Superior temporal gyrus (tissue), 1 donor: ENCODE results near the gene MLPH.

Experiments
- DNase-seq: peaks from one replicate; pipeline ENCODE4 v3.0.0-alpha.2; 2016; ENCODE audit errors: extremely low spot score

MLPH gene

GRCh38 chr2:237568121-237568660 lies 81.1 kb downstream of the MLPH start:
- no peak for DNase-seq

DNA sequence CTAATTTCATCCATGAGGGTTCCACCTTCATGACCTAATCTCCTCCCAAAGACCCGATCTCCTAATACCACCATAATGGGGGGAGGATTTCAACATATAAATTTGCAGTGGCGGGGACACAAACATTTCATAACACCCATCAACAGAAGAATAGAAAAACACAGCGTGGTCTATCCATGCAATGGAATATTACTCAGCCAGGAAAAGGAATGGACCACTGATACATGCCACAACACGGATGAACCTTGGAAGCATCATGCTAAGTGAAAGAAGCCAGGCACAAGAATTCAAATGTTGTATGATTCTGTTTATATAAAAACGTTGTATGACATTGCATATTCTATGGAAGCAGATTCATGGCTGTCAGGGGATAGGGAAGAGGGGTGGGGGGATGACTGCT lies 82.0 kb downstream of the MLPH start:
- DNase-seq: no peak

- DNase-seq: no peak
These were observed 82.8 kb downstream of the MLPH start for GRCh38 chr2:237569896-237570295.

- no peak for DNase-seq
These were observed 83.8 kb downstream of the MLPH start for GRCh38 chr2:237570776-237571335.

- DNase-seq: no peak
These were observed 84.5 kb downstream of the MLPH start for GRCh38 chr2:237571551-237571950.

DNA sequence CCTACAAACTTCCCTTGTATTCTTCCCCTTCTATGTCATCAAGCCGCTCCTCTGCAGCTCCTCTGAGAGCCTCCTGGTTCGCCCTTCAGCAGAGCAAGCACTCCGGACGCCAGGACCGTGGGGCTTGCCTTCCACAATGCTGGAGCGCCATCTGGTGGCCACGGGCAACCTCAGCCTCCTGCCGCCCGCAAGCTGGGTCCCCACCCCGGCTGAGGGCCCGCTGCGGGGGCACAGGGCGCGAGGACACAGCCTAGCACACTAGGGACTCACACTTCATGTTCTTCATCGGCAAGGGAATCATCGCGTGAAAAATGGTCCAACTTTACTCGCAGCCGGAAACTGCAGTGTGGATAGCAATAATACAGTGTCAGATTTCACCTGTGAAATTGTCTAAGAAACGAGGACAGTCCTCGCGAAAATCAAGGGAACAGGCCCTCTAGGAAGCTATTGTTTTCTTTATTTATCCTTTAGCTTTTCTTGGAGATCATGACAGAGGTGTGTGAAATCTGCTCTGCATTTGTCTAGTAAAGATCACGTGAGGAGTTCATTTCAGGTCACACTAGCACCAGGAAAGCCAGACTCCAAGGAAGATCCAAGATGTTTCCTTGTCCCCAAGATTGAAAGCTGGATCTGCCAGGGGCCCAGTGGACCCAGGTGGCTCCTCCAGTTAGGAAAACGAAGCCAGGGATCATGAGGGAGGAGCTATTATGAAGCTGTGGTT lies 85.1 kb downstream of the MLPH start:
- peak; percentile 89 for DNase-seq

GRCh38 chr2:237572742-237573101 lies 85.7 kb downstream of the MLPH start:
- DNase-seq: no peak

GRCh38 chr2:237573721-237574415 lies 86.8 kb downstream of the MLPH start:
- no peak for DNase-seq

DNA sequence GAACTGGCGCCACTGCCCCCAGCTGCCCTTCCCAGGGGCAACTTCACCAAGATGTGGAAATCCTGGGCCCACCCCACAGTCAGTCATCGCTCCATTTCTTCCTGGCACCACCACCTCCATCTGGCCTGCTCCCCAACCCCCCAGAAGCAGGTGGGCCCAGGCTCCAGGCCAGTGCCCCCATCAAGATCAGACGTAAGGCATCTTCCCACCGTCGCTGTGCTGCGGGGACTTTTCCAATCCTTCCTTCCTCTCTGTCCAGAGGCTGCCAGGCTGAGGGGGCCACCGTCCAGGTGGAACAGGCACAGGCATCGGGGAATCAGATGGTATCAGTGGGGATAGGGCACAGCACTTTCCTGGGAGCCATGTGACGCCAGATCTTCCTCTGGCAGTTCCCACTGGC lies 87.4 kb downstream of the MLPH start:
- no peak for DNase-seq

GRCh38 chr2:237574894-237575868 lies 88.1 kb downstream of the MLPH start:
- DNase-seq: no peak

DNA sequence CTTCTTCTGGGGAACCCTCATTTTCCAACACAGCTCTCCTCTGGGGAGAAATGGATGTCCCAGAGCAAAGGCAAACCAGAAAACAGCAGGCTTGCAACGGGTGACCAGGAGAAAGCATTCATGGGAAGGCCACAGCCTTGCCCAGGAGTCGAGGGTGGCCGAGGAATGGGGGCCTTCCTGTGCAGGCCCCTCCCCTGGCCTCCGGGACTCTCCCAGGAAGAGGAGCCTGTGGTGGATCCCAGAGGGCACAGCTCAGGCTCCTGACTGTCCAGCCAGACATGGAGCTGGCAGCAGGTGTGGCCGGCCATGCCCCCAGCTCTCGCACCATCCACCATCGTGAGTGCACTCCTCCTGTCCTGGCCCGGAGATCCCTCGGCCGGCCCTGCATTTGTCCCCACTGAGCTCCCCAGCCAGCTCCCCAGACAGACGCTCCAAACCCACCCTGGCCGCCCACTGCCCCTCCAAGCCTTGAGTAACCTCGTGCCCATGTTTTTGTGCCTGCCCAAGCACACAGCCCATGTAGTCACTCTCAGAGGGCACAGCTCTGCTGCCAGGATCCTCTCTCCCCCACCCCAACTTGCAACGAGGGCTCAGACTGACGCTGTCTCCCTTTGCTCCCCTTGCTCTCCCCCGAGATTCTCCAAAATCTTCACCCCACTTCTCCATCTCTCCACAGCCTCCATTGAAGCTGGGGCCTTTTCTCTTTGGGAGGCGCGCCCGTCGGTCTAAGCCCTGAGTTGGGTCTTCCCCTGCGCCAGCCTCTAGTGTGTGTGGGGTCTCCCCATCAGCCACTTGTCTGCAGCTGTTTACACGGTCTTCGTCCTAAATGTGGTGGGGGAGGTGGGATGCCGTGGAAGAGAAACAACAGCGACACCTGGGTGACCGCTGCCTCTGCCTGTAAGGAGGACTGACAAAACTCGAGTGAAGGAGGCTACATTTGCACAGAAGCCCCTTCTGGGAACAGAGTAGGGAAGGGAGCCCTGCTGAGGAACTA lies 89.1 kb downstream of the MLPH start:
- no peak for DNase-seq

DNA sequence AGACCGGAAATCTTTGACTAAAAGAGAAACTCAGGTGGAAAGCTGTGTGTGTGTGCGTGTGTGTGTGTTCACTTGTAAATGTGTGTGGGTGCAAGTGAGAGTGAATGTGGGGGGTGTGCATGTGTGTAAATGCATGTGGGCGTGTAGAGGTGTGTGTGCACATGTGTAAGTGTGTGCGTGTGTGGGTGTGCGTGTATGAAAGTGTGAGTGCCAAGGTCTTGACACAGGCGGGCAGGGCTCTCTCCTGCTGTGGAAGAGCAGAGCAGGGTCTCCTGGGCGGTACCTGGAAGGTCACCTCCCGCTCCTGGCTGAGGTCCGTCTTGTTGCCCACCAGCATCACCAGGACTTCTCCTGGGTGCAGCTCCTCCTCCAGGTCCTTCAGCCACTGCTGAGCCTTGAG lies 89.9 kb downstream of the MLPH start:
- DNase-seq: no peak

DNA sequence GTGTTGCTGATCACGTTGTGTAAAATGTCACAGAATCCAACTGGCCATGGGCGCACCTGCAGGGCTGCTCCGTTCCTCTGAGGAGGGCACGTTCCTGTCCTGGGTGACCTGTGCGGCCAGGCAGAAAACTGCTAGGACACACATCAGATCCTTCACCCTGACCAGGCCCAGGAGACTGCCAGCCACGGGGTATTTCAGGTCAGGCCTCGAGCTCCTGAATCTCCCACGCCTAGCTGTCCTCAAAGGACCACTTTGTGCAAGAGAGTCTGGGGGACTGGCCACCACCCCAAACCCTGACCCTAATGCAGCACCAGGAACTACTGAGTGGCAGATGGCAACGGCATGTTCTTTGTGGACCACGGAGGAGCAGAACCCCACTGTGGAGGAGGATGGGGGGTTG lies 90.4 kb downstream of the MLPH start:
- no peak for DNase-seq

DNA sequence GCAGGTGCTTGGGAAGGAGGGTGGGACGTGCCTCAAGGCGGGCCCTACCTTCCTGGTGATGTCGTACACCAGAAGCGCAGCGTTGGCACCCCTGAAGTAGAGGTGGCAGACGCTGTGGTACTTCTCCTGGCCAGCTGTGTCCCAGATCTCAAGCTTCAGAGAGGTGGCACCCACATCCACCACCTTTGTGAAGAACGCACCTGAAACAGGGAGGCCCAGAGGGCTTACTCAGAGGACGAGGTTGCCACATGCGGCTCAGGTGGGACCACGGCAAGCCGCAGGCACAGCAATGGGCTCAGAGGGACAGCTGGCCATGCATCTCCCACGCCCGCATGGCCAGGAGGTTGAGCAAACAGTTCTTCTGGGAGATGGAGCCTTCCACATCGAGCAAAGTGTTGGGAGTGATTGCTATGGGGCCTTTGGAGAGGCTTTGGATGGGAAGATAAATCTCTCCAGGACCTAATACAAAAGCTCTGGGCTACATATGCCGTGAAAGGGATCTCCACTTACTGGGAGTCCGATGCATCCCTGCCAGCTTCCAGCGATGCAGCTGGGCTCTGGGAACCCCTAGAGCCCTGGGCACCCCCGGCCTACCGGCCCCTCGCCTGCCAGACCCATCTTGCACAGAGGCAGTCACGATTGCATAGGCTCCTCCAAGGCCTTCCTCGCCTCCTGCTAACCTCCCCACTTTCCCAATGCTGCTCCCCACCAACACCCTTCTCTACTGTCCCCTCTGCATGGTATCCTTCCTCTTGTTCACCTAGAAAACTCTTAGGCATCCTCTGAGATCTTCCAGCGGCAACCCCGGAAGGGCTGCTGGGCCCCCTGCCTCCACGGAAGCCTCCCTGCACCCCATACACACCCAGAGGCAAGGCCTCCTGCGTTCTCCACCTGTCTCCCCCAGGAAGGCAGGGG lies 91.2 kb downstream of the MLPH start:
- no peak for DNase-seq

DNA sequence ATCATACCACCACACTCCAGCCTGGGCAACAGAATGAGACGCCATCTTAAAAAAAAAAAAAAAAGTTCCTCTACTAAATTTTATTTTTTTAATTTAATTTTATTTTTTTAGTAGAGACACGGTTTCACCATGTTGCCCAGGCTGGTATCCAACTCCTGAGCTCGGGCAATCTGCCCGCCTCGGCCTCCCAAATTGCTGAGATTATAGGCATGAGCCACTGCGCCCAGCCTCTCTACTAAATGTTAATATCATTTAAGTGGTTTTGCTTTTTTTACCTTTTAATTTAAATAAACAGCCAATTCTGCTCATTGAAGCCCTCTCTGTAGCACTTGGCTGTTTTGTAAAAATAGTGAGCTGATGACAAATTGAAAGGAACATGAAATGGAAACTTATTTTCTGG lies 94.3 kb downstream of the MLPH start:
- DNase-seq: no peak

GRCh38 chr2:237581751-237582746 lies 95.0 kb downstream of the MLPH start:
- DNase-seq: peak; percentile 58

DNA sequence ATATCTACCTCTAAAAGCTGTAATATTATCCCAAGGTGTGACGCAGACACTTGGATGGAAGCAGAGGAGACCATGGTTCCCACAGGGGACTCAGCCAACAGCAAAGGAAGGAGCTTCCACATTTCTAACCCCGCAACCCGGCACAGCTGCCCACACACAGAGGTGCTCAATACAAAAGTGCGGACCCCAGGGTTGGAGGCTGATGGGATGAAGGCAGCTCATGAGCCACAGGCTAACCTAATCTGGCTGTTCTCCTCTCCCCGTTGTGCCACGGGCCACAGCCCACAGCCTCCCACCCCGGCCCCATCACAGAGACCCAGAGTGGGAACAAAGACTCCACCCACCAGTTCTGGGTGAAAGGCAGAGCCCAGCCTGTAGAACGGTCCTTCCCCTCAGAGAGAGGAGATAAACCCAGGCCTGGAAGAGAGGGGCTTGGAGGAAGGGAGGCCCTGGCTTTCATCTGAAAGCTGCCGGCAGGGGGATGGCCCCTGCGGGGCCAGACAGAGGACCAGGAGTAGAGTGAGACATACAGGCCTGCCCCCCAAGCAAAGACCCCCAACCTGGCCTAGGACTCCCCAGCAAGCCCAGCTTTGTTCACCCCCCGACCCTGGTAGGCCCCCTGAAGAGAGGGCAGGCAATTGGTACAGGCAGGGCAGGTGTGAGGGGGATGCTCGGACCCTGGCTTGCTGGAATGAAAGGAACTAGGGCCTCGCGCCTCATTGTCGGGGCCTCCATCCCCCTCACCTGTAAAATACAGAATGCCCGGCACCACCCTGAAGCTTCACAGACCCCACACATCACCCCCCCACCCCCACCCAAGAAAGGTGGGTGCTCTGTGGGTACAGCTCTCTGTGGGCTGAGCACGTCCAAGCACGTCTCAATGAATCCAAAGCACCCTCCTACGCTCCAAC lies 96.6 kb downstream of the MLPH start:
- no peak for DNase-seq
